OCI-LY1 (cell line): ENCODE results near the gene ZBTB7C.

Source experiments
- CTCF ChIP-seq: fragments of 200-600 bp; sonication (generic), shearing (Covaris generic); IDR thresholded peaks from 2 replicates; pipeline ENCODE4 v1.5.1; 2017; ENCODE audit warnings: mild to moderate bottlenecking, antibody characterized with exemption, low read length, moderate library complexity, mixed read lengths
- EZH2 ChIP-seq: fragments of 200-600 bp; sonication (generic), shearing (Covaris generic); IDR thresholded peaks from 2 replicates; pipeline ENCODE4 v1.8.0; 2017; ENCODE audit warnings: borderline replicate concordance, mixed run types, mild to moderate bottlenecking, antibody characterized with exemption, low read length, moderate library complexity, mixed read lengths

GRCh38 chr18:48440924-48441323 is 31.7 kb upstream of the ZBTB7C start:
- TF ChIP-seq CTCF (no peak), EZH2 (no peak)
